LHCN-M2 (cell line): Measurements from ENCODE around the gene CAV1. TPM values are rescaled to one million over a fixed set of nuclear protein-coding genes. Genes with fewer than 3 reads are reported as not detected.

Source experiments
- DNase-seq: peaks from one replicate; pipeline ENCODE4 v3.0.0-alpha.2; 2012; ENCODE audit warnings: low read depth
- total RNA-seq: library from RNA; depleted of rRNA; stranded (reverse); fragments of >200 nt; gene quantifications from 2 replicates; pipeline ENCODE4 v1.2.3, GENCODE V29; 2014

Gene CAV1
- total RNA-seq, 1 experiment from 2014 or later, result 1,463 TPM

- no peak for DNase-seq
These were observed 32.3 kb downstream of the CAV1 start for GRCh38 chr7:116557066-116557585.

- DNase-seq, result no peak
These were observed 33.1 kb downstream of the CAV1 start for GRCh38 chr7:116557901-116558300.

- DNase-seq, result peak; percentile 62
These were observed 35.5 kb downstream of the CAV1 start for GRCh38 chr7:116560021-116560970.

GRCh38 chr7:116561697-116562483 is 37.1 kb downstream of the CAV1 start:
- peak; percentile 68 for DNase-seq

GRCh38 chr7:116562529-116563121 is 37.8 kb downstream of the CAV1 start:
- DNase-seq, result no peak

- DNase-seq, result peak; percentile 76
These were observed 41.1 kb downstream of the CAV1 start for GRCh38 chr7:116565981-116566380.

- DNase-seq, result no peak
These were observed 41.8 kb downstream of the CAV1 start for GRCh38 chr7:116566666-116567065.

GRCh38 chr7:116569737-116570136 is 44.9 kb downstream of the CAV1 start:
- DNase-seq, result peak; percentile 97

GRCh38 chr7:116570306-116570705 is 45.5 kb downstream of the CAV1 start:
- peak; percentile 69 for DNase-seq

- DNase-seq, result peak; percentile 99
These were observed 46.2 kb downstream of the CAV1 start for GRCh38 chr7:116571037-116571436.

GRCh38 chr7:116571552-116571951 is 46.7 kb downstream of the CAV1 start:
- no peak for DNase-seq

GRCh38 chr7:116572036-116572435 is 47.2 kb downstream of the CAV1 start:
- DNase-seq, result no peak

GRCh38 chr7:116573541-116573940 is 48.7 kb downstream of the CAV1 start:
- DNase-seq, result no peak

- DNase-seq, result peak; percentile 63
These were observed 49.4 kb downstream of the CAV1 start for GRCh38 chr7:116574025-116574822.

- DNase-seq, result no peak
These were observed 51.0 kb downstream of the CAV1 start for GRCh38 chr7:116575853-116576252.

- DNase-seq, result peak; percentile 100
These were observed 51.8 kb downstream of the CAV1 start for GRCh38 chr7:116576350-116577319.

- no peak for DNase-seq
These were observed 52.6 kb downstream of the CAV1 start for GRCh38 chr7:116577320-116577871.

- no peak for DNase-seq
These were observed 53.7 kb downstream of the CAV1 start for GRCh38 chr7:116578526-116578925.

- DNase-seq, result no peak
These were observed 54.5 kb downstream of the CAV1 start for GRCh38 chr7:116579322-116579721.
